HAP-1 (cell line): ENCODE data around the gene TMC3.

Experiments
- DNase-seq, 2 experiments: peaks; one replicate each; pipeline ENCODE4 v3.0.0-alpha.2; 2016 to 2020; ENCODE audit warnings: low spot score in 2 of 2
- H3K27me3 ChIP-seq: fragments of 250-450 bp; sonication (Bioruptor Pico); 2 replicates; pipeline ENCODE4 v1.5.1; 2020; ENCODE audit warnings: low read depth, mild to moderate bottlenecking, moderate library complexity
- H3K36me3 ChIP-seq: fragments of 250-450 bp; sonication (Bioruptor Pico); replicated peaks from 2 replicates; pipeline ENCODE4 v1.5.1; 2020; ENCODE audit warnings: mild to moderate bottlenecking
- H3K4me1 ChIP-seq: fragments of 250-450 bp; sonication (Bioruptor Pico); 2 replicates; pipeline ENCODE4 v1.5.1; 2020; ENCODE audit warnings: mild to moderate bottlenecking
- H3K4me3 ChIP-seq: fragments of 250-450 bp; sonication (Bioruptor Pico); 2 replicates; pipeline ENCODE4 v1.5.1; 2020; ENCODE audit warnings: mild to moderate bottlenecking, moderate library complexity
- H3K9me3 ChIP-seq: fragments of 250-450 bp; sonication (Bioruptor Pico); 2 replicates; pipeline ENCODE4 v1.5.1; 2020; ENCODE audit warnings: mild to moderate bottlenecking, moderate library complexity
- in situ Hi-C: fragments of 300-500 bp; cut with MboI; formaldehyde crosslinking; loops from 3 replicates; pipeline ENCODE4 v1.14.3; 2020; ENCODE audit warnings: low sequenced_read_pairs, inconsistent platforms, mixed read lengths

Gene TMC3

DNA sequence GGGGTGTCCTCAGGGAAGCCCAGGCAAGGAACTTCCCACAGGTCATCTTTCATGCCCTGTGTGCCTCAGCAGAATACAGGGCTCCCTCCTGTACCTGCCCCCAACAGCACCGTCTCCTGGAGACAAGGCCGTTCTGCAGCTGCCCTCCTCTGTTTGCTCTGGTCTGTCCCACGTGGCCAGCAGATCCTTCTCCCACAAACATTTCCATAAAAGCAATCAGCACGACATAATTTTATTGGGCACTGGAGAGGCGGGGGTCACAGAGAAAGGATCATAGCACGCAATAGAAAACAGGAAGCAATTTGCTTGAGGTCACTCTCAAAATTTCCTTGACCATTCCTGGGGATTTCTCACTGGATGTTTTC, 79.5 kb downstream of the TMC3 start:
- in situ Hi-C loops = no loop called here
- H3K36me3 ChIP-seq = no peaks in the 10 kb centered on the region
- no peak for DNase-seq

DNA sequence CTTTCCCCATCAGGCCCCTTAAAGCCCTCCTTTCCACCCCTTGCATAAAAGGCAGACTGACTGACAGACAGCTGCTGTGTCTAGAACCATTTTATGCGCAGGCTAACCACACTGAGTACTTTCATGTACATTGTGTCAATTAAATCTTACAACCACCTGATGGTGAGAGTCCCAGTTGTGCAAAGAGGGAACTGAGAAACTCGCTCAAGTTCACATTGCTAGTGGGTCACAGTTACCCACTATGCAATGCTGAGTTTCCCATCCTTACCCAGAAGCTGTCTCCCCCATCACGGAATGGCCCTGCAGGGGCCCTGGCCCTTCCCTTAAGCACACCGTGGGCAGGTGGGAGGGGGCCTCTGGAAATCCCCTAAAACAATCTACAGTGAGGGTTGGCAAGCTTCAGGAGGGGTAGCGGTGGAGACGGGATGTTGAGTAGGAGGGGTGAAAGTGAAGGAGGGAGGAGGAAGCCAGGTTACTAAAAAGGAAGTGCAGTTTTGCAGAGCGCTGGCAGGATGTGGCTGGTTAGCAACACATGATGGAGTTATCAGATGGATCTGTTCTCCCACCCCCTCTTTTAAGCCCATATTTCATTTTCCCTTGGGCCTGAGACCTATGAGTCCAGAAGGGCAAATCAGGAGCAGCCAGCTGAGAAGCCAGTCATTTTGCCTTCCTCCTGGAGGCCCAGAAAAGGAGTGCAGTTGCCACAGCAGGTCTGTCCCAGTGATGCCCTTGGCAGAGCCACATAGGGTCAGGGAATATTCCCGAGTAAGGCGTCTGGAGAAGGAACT, 80.1 kb downstream of the TMC3 start:
- Histone ChIP-seq H3K4me1 (no peaks in the 10 kb centered on the region), H3K36me3 (no peaks in the 10 kb centered on the region), H3K4me3 (no peak overlapping the region), H3K9me3 (no peaks in the 10 kb centered on the region), H3K27me3 (peaks cover 23% of the 10 kb centered on the region)
- in situ Hi-C loops = no loop called here
- no peak for DNase-seq

More for the DNA sequence above, 79.5 kb downstream of the TMC3 start:
- no peak overlapping the region for H3K4me3 ChIP-seq
- peaks cover 26% of the 10 kb centered on the region for H3K27me3 ChIP-seq
- H3K9me3 ChIP-seq = no peaks in the 10 kb centered on the region
- H3K4me1 ChIP-seq = no peaks in the 10 kb centered on the region

DNA sequence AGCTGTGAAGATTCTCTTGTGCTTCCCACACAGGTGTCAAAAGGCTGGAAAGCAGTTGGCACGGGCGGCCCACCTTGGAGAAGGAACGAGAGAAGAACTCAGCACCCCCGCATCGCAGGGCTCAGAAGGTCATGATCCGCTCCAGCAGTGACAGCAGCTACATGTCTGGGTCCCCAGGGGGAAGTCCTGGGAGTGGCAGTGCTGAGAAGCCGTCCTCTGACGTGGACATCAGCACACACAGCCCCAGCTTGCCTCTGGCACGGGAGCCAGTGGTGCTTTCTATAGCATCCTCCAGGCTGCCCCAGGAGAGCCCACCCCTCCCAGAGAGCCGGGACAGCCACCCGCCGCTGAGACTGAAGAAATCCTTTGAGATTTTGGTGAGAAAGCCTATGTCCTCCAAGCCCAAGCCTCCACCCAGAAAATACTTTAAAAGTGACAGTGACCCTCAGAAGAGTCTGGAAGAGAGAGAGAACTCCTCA, 81.5 kb downstream of the TMC3 start:
- DNase-seq = no peak

DNA sequence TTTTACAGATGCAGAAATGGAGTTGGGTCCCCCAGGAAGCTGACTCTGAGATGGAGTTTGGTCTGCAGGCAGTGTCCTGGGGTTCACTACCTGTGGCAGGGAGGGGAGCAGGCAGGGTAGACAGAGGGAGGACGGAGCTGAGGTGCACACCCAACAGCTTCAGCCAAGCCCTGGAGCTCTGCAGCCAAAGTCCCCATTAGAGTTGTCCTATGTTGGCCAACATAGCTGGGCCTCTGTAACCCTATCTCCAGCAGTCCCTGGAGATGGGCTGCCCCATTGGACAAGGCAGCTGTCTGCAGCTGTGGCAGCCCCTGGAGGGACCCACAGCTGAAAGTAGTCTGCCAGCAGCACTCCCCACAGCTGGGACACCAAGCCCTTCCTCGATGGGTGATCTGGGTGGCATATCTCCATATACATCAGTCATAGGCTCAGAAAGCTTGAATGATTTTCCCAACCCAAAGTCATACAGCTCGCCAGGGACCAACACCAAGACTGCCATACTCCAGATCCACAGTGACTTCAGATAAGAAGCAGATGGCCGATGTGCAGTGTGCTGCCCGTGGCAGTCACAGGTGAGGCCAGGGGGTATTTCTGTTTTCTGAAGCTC, 82.0 kb downstream of the TMC3 start:
- Histone ChIP-seq H3K4me1 (no peaks in the 10 kb centered on the region), H3K27me3 (peaks cover 23% of the 10 kb centered on the region), H3K36me3 (no peaks in the 10 kb centered on the region), H3K4me3 (no peak overlapping the region), H3K9me3 (no peaks in the 10 kb centered on the region)
- DNase-seq = no peak
- in situ Hi-C loops = no loop called here

More for the DNA sequence above, 81.5 kb downstream of the TMC3 start:
- Histone ChIP-seq H3K36me3 (no peaks in the 10 kb centered on the region), H3K9me3 (no peaks in the 10 kb centered on the region), H3K4me1 (no peaks in the 10 kb centered on the region), H3K4me3 (no peak overlapping the region), H3K27me3 (peaks cover 23% of the 10 kb centered on the region)
- in situ Hi-C loops = no loop called here

DNA sequence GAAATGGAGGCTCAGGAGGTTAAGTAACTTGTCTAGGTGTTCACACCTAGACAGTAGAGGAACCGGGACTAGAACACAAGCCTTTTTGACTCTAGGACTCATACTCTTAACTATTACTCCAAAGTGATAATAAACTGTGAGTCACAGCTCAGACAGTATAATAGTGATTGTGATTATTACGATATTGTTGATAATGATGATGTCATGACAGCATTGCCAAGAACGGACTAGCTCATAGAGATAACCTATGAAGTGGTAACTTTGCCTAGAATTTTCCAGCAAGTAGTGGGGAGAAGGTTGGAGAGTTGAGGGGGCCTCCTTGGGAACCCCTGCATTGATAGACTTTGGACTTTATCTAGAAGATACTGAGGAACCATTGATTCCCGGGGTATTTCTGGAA, 84.1 kb downstream of the TMC3 start:
- Histone ChIP-seq H3K4me1 (no peaks in the 10 kb centered on the region), H3K9me3 (no peaks in the 10 kb centered on the region), H3K36me3 (no peaks in the 10 kb centered on the region), H3K27me3 (peaks cover 25% of the 10 kb centered on the region), H3K4me3 (no peak overlapping the region)
- no peak for DNase-seq
- in situ Hi-C loops = no loop called here

DNA sequence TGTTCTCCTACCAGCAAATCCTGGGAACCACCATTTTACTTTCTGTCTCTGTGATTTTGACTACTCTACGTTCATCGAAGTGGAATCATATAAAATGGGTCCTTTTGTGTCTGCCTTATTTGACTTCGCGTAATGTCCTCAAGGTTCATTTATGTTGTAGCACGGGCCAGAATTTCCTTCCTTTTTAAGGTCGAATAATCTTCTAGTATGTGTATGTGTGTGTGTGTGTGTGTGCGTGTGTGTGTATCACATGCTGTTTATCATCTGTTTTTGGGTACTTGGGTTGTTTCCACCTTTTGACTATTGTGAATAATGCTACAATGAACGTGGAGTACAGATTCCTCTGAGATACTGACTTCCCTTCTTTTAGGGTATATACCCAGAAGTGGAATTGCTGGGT, 85.4 kb downstream of the TMC3 start:
- H3K4me3 ChIP-seq = no peak overlapping the region
- no peaks in the 10 kb centered on the region for H3K9me3 ChIP-seq
- in situ Hi-C loops = no loop called here
- no peaks in the 10 kb centered on the region for H3K36me3 ChIP-seq
- peaks cover 25% of the 10 kb centered on the region for H3K27me3 ChIP-seq
- DNase-seq = no peak
- H3K4me1 ChIP-seq = no peaks in the 10 kb centered on the region

DNA sequence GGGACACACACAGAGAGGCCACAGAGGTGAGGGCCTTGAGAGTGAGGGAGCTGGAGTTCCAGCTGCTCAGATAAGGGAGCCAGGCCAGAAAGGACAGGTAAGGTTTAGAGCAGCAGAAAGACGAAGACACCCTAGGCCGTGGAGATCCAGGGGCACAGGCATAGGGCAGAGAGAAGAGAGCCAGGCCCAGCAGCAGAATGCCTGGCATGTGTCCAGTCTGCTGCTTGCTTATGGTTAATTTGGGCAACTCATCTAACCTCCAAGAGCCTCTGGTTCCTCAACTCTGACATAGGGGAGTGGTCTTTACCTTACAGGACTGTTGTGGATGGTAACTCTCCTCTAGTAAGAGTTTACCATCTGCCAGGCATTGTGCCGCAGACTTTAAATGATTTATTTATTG, 86.0 kb downstream of the TMC3 start:
- H3K4me1 ChIP-seq = no peaks in the 10 kb centered on the region
- H3K4me3 ChIP-seq = no peak overlapping the region
- H3K27me3 ChIP-seq = peaks cover 29% of the 10 kb centered on the region
- no peak for DNase-seq
- H3K9me3 ChIP-seq = no peaks in the 10 kb centered on the region
- in situ Hi-C loops = no loop called here
- H3K36me3 ChIP-seq = no peaks in the 10 kb centered on the region

DNA sequence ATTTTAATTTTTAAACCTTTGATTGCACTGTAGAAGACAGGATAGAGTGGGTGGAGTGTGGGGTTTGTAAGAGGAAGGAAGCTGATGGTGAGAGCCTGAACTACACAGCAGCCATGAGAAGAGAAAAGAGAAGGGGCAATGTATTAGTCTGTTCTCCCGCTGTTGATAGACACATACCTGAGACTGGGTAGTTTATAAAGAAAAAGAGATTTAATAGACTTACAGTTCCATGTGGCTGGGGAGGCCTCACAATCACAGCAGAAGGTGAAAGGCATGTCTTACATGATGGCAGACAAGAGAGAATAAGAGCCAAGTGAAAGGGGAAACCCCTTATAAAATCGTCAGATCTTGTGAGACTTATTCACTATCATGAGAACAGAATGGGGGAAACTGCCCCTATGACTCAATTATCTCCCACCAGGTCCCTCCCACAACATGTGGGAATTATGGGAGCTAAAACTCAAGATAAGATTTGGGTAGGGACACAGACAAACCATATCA, 87.3 kb downstream of the TMC3 start:
- Histone ChIP-seq H3K9me3 (no peaks in the 10 kb centered on the region), H3K36me3 (no peaks in the 10 kb centered on the region), H3K4me1 (no peaks in the 10 kb centered on the region), H3K27me3 (peaks cover 33% of the 10 kb centered on the region), H3K4me3 (no peak overlapping the region)
- no peak for DNase-seq
- in situ Hi-C loops = no loop called here

DNA sequence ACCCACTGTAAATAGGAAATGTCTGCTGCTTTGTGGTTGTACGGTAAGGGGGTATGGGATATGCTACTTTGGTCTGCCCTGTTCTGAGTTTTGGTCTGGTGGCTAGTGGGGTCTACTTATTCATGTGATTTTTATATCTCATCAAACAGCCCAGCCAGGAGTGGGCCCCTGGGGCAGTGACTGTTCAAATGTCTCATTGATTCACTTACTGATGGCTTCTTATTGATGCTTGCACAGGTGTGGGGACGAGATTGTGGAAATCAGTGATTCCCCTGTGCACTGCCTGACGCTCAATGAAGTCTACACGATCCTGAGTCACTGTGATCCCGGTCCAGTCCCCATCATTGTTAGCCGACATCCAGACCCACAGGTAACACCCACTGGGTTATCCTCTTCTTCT, 88.6 kb downstream of the TMC3 start:
- Histone ChIP-seq H3K36me3 (no peaks in the 10 kb centered on the region), H3K9me3 (no peaks in the 10 kb centered on the region), H3K27me3 (peaks cover 34% of the 10 kb centered on the region), H3K4me3 (no peak overlapping the region), H3K4me1 (no peaks in the 10 kb centered on the region)
- in situ Hi-C loops = no loop called here
- DNase-seq = no peak

DNA sequence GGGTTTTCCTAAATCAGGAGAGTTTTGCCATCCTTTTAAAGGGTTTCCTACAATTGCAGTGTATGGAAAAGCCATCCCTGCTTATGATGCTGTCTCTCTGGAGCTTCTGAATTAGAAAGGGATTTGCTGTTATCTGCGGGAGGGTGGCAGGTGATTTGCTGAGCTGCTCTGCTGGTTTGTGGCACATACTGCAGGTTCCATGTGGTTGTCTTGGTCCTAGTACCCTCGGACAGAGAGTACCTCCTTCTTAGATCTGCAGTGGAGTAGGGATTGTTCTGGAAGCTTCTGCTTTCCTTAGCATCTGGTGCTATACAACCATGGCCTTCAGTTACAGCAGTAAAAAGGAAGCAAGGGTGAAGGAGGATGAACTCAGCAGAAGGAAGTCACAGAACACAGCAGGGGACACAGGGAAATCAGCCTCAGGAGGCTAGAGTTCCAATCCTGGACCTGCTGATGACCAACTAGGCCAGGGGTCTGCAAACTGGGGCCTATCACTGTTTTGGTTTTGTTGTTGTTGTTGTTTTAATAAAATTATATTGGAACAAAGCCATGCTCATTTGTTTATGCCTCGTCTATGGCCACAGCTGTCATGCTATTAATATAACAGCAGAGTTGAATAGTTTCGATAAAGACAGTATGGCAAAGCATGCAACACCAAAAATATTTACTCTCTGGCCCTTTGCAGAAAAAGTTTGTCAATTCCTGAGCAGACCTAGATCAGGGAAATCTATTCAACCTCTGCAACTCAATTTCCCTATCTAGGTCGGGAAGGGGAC, 89.6 kb downstream of the TMC3 start:
- H3K4me1 ChIP-seq = no peaks in the 10 kb centered on the region
- no peak overlapping the region for H3K4me3 ChIP-seq
- no peaks in the 10 kb centered on the region for H3K36me3 ChIP-seq
- no peaks in the 10 kb centered on the region for H3K9me3 ChIP-seq
- in situ Hi-C loops = no loop called here
- peaks cover 36% of the 10 kb centered on the region for H3K27me3 ChIP-seq
- no peak for DNase-seq

DNA sequence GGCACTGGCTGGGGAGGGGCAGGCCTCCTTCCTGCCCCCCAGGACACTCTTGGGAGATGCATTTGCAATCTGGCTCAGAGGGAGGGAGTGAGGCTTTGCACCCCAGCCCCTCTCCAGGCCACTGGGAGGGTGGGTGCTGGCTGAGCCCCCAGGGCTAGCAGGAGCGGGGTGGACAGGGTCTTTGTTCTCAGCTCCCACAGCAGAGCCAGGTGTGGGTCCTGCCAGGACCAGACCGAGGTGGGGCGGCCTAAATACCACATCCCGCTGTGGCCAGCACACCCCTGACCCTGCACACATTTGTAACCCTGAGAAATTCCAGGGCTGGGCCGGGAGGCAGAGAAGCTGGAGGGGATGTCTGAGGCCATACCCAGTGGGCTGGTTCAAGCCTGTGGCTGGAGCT, 91.1 kb downstream of the TMC3 start:
- no peak for DNase-seq
- Histone ChIP-seq H3K9me3 (no peaks in the 10 kb centered on the region), H3K4me3 (no peak overlapping the region), H3K27me3 (peaks cover 40% of the 10 kb centered on the region), H3K36me3 (no peaks in the 10 kb centered on the region), H3K4me1 (no peaks in the 10 kb centered on the region)
- in situ Hi-C loops = no loop called here

DNA sequence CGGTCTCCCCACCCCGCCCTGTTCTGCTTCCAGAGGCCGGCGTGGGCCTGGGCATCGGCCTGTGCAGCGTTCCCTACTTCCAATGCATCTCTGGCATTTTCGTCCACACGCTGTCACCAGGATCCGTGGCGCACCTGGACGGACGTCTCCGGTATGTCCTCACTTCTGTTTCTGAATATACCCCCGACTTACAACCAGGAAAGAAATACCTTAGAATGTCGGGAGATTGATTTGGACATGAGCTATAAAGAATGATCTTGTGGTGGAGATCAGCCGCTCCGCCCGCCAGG, 91.5 kb downstream of the TMC3 start:
- no peaks in the 10 kb centered on the region for H3K4me1 ChIP-seq
- in situ Hi-C loops = no loop called here

DNA sequence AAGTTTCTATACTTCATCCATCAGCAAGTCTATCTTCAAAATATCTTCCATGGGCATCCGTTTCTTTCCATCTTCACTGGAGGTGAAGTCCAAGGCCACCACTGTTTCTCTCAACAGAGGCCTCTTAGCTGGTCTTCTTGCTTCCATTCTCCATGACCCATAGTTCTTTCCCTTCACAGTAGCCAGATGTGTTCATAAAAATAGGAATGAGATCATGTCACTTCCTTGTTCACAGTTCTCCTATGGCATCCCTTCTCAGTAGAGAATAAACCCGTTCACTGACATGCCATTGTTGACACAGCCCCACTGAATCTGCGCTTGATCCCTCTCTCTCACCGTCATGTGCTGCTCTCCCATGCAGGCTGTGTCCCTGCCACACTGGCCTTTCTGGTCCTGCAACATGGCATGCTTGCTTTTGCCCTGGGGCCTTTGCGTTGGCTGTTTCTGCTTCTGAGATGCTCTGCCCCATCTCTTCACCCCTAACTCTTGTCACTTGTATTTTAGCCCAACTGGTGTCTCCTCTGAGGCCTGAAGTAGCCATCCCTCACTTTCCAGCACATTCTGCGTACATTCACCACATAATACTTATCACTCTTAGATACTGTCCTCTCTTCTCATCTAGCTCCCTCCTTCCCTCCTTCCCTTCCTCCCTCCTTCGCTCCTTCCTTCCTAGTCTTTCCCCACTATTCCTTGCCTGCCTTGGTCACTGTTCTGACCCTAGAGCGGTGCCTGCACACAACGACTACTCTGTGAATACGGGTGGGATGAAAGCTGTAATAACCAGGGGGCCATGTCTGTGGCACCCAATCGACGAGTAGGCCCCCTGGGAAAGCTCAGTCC, 92.0 kb downstream of the TMC3 start:
- no peaks in the 10 kb centered on the region for H3K4me1 ChIP-seq
- peaks cover 43% of the 10 kb centered on the region for H3K27me3 ChIP-seq
- DNase-seq = no peak
- no peaks in the 10 kb centered on the region for H3K36me3 ChIP-seq
- no peak overlapping the region for H3K4me3 ChIP-seq
- no peaks in the 10 kb centered on the region for H3K9me3 ChIP-seq
- in situ Hi-C loops = no loop called here

More for the DNA sequence above, 91.5 kb downstream of the TMC3 start:
- no peak for DNase-seq
- Histone ChIP-seq H3K36me3 (no peaks in the 10 kb centered on the region), H3K9me3 (no peaks in the 10 kb centered on the region), H3K27me3 (peaks cover 40% of the 10 kb centered on the region), H3K4me3 (no peak overlapping the region)
